Activated B cell treated with CpG ODN at 0.5 μM for 24 hours (primary cell): ENCODE results near the gene SLC2A4RG. TPM values are rescaled to one million over a fixed set of nuclear protein-coding genes. Genes with fewer than 3 reads are reported as not detected.

Experiments used
- ATAC-seq: fragments of 200-7000 bp; cut with Tn5 transposase; one replicate; pipeline ENCODE4 v1.10.0; 2021; ENCODE audit warnings: low read depth, mild to moderate bottlenecking, moderate library complexity
- CTCF ChIA-PET: fragments of 350-600 bp; sonication (Branson Sonifier 250); formaldehyde crosslinking; loops from one replicate; lab custom pipeline; 2021; ENCODE audit warnings: antibody characterized with exemption; lab: Charles Lee
- POLR2A ChIA-PET: fragments of 350-600 bp; sonication (Branson Sonifier 250); formaldehyde crosslinking; loops from one replicate; lab custom pipeline; 2021; ENCODE audit warnings: antibody characterized with exemption; lab: Charles Lee
- DNase-seq: peaks from one replicate; pipeline ENCODE4 v3.0.0; 2022
- H3K27ac Mint-ChIP-seq: one replicate; pipeline ENCODE4 v1.8.0; 2020; ENCODE audit warnings: mixed read lengths
- H3K27me3 Mint-ChIP-seq: one replicate; pipeline ENCODE4 v1.8.0; 2021; ENCODE audit warnings: mixed read lengths
- H3K36me3 Mint-ChIP-seq: one replicate; pipeline ENCODE4 v1.8.0; 2021; ENCODE audit warnings: low read depth, mixed read lengths
- H3K4me1 Mint-ChIP-seq: one replicate; pipeline ENCODE4 v1.8.0; 2021; ENCODE audit warnings: mixed read lengths
- H3K4me3 Mint-ChIP-seq: one replicate; pipeline ENCODE4 v1.8.0; 2020; ENCODE audit warnings: mild to moderate bottlenecking, mixed read lengths
- H3K9me3 Mint-ChIP-seq: one replicate; pipeline ENCODE4 v1.8.0; 2020; ENCODE audit warnings: mixed read lengths
- intact Hi-C: fragments of 100-400 bp; cut with micrococcal nuclease; formaldehyde crosslinking; loops from one replicate; pipeline ENCODE4 v1.15.1; 2024
- total RNA-seq: library from RNA; stranded (reverse); gene quantifications from 2 replicates; pipeline ENCODE4 v1.2.3, GENCODE V29; 2022
- TF ChIP-seq, protein P1 (sequence below): fragments of 200-600 bp; IDR thresholded peaks from one replicate; pipeline ENCODE4 v1.8.0; 2022; ENCODE audit warnings: antibody characterized with exemption, mild to moderate bottlenecking

The SLC2A4RG gene
- total RNA-seq, 1 donor from 2014 or later: 28.1 TPM

DNA sequence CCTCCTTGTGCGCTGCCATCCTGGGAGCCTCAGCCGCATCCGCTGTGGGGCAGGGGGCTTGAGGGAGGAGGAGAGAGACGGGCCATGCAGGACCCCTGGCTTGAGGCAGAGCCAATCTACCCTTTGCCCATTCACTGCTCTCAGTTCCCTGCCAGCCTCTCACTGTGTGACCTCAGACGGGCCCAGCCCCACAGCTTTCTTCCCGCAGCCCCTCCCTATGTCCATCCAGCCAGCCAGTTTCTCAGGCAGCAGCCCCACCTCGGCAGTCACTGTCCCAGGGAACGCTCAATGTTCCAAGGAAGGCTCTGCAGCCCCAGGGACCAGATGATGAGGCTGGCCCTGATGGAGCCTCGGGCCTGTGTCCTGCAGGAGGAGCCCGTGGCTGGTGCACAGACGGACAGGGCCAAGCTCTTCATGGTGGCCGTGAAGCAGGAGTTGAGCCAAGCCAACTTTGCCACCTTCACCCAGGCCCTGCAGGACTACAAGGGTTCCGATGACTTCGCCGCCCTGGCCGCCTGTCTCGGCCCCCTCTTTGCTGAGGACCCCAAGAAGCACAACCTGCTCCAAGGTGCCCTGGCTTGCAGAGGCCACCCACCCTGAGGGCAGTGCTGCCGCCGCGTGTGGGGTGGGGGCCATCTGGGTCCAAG is 47.0 kb upstream of the SLC2A4RG start:
- H3K4me1 Mint-ChIP-seq: peaks cover 15% of the 10 kb centered on the region
- DNase-seq (no peak), ATAC-seq (no peak)
- no peak overlapping the region for H3K4me3 Mint-ChIP-seq
- TF ChIP-seq, protein P1, sequence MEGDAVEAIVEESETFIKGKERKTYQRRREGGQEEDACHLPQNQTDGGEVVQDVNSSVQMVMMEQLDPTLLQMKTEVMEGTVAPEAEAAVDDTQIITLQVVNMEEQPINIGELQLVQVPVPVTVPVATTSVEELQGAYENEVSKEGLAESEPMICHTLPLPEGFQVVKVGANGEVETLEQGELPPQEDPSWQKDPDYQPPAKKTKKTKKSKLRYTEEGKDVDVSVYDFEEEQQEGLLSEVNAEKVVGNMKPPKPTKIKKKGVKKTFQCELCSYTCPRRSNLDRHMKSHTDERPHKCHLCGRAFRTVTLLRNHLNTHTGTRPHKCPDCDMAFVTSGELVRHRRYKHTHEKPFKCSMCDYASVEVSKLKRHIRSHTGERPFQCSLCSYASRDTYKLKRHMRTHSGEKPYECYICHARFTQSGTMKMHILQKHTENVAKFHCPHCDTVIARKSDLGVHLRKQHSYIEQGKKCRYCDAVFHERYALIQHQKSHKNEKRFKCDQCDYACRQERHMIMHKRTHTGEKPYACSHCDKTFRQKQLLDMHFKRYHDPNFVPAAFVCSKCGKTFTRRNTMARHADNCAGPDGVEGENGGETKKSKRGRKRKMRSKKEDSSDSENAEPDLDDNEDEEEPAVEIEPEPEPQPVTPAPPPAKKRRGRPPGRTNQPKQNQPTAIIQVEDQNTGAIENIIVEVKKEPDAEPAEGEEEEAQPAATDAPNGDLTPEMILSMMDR: no peak
- ChIA-PET CTCF (no interaction called here), POLR2A (no interaction called here)
- H3K27me3 Mint-ChIP-seq: no peaks in the 10 kb centered on the region
- no peak overlapping the region for H3K27ac Mint-ChIP-seq
- no peaks in the 10 kb centered on the region for H3K9me3 Mint-ChIP-seq
- H3K36me3 Mint-ChIP-seq: peaks cover 4% of the 10 kb centered on the region
- intact Hi-C loops: no loop called here

DNA sequence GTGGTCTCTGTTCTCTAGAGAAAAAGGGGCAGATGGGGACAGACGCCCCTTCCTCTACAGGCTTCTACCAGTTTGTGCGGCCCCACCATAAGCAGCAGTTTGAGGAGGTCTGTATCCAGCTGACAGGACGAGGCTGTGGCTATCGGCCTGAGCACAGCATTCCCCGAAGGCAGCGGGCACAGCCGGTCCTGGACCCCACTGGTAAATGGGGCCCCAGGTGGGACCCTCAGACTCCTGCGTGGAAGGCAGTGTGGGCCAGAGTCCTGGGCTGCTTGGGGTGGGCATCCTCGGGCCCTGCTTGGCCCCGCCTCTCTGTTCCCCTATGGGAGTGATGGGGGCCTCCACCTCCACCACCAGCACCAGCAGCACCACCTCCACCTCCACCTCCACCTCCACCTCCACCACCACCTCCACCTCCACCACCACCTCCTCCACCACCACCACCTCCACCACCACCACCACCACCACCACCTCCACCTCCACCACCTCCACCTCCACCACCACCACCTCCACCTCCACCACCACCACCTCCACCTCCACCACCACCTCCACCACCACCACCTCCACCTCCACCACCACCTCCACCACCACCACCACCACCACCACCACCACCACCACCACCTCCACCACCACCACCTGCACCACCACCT is 46.4 kb upstream of the SLC2A4RG start:
- Mint-ChIP-seq H3K27me3 (no peaks in the 10 kb centered on the region), H3K9me3 (no peaks in the 10 kb centered on the region), H3K36me3 (peaks cover 4% of the 10 kb centered on the region), H3K27ac (no peak overlapping the region), H3K4me3 (no peak overlapping the region), H3K4me1 (peaks cover 15% of the 10 kb centered on the region)
- DNase-seq (no peak), ATAC-seq (no peak)
- TF ChIP-seq, protein P1: no peak
- intact Hi-C loops: no loop called here
- CTCF ChIA-PET: no interaction called here
- POLR2A ChIA-PET: no interaction called here

DNA sequence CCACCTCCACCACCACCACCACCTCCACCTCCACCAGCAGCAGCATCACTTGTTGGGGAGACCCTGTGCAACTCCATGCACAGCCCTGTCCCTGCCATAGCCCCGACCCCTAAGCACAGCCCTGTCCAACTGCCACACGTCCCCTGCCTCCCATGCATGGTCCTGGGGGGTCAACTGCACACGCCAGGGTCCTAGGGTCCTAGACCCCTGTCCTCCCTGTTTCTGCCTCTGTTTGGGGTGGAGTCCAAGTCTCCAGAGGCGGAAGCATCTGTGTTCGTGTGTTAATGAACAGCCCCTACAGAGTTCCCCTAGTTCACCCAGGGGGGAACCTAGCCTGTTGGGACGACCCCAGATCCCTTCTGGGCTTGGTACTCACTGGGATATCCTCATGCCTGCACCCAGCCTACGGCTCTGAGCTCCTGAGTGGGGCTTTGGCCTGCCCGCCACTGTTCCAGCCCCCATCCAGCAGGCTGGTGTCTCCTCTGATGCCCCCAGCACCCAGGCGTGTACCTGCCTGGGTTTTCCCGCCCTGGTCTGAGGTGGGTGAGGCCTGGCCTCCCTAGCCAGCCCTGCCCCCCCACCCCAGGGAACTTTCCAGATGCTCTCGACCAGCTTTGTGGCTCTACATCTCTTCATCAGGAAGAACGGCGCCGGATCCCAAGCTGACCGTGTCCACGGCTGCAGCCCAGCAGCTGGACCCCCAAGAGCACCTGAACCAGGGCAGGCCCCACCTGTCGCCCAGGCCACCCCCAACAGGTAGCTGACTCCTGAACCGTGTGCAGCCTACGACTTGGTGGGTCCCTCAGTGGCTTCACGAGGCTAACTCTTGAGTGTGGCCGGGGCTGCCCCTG is 45.6 kb upstream of the SLC2A4RG start:
- H3K27me3 Mint-ChIP-seq: no peaks in the 10 kb centered on the region
- no peak overlapping the region for H3K27ac Mint-ChIP-seq
- H3K36me3 Mint-ChIP-seq: peaks cover 4% of the 10 kb centered on the region
- TF ChIP-seq, protein P1: no peak
- ChIA-PET CTCF (no interaction called here), POLR2A (no interaction called here)
- no peak for ATAC-seq
- DNase-seq: no peak
- peaks cover 15% of the 10 kb centered on the region for H3K4me1 Mint-ChIP-seq
- intact Hi-C loops: no loop called here
- no peaks in the 10 kb centered on the region for H3K9me3 Mint-ChIP-seq
- H3K4me3 Mint-ChIP-seq: no peak overlapping the region

DNA sequence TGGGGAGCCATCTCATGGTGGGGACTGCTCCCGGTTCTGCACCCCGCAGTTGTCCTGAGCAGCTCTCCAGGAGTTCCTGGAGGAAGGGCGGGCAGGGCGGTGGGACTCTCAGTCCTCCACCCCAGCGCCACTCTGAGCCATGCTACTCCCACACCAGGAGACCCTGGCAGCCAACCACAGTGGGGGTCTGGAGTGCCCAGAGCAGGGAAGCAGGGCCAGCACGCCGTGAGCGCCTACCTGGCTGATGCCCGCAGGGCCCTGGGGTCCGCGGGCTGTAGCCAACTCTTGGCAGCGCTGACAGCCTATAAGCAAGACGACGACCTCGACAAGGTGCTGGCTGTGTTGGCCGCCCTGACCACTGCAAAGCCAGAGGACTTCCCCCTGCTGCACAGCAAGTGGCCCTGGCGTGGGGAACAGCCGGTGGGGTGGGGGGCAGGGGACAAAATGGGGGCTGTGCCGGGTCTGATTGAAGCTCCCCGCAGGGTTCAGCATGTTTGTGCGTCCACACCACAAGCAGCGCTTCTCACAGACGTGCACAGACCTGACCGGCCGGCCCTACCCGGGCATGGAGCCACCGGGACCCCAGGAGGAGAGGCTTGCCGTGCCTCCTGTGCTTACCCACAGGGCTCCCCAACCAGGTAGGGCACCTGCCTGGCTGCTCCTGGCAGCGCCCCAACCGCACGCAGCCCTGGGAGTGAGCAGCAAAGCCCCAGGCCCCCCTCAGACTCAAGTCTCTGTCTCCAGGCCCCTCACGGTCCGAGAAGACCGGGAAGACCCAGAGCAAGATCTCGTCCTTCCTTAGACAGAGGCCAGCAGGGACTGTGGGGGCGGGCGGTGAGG is 44.8 kb upstream of the SLC2A4RG start:
- ATAC-seq: no peak
- TF ChIP-seq, protein P1: no peak
- H3K4me3 Mint-ChIP-seq: no peak overlapping the region

More for the DNA sequence above, 44.8 kb upstream of the SLC2A4RG start:
- POLR2A ChIA-PET: no interaction called here
- Mint-ChIP-seq H3K4me1 (peaks cover 19% of the 10 kb centered on the region), H3K36me3 (peaks cover 4% of the 10 kb centered on the region), H3K27ac (no peak overlapping the region), H3K9me3 (no peaks in the 10 kb centered on the region), H3K27me3 (no peaks in the 10 kb centered on the region)
- DNase-seq: no peak
- CTCF ChIA-PET: no interaction called here
- intact Hi-C loops: loop anchor here (5.0 kb wide), 1 partner anchor 42 kb away; the partner anchor contains the start of genes LIME1 and SLC2A4RG
